HepG2 (cell line): ENCODE data around the gene OSBPL5. TPM values are rescaled to one million over a fixed set of nuclear protein-coding genes. Genes with fewer than 3 reads are reported as not detected.

Source experiments
- ATAC-seq: fragments of 200-7000 bp; cut with Tn5 transposase; 3 replicates; pipeline ENCODE4 v1.9.1; 2020; ENCODE audit warnings: mild to moderate bottlenecking, moderate library complexity
- BruUV-seq: library from RNA; stranded (reverse); fragments of 400-500 nt; replicated peaks from 2 replicates; lab custom pipeline; 2021; lab: Mats Ljungman, UMichigan
- CTCF ChIA-PET: fragments of 300-600 bp; formaldehyde crosslinking; extraction: SDS; loops from one replicate; lab custom pipeline; 2021; ENCODE audit warnings: low total read pairs, inconsistent platforms, low intra/inter-chr PET ratio; lab: Yijun Ruan, JAX
- POLR2A ChIA-PET: fragments of 350-600 bp; sonication (Branson Sonifier 250); formaldehyde crosslinking; loops from one replicate; lab custom pipeline; 2020; ENCODE audit warnings: antibody characterized with exemption, inconsistent platforms; lab: Yijun Ruan, JAX
- DNase-seq: peaks from one replicate; pipeline ENCODE4 v3.0.0-alpha.2; 2015; ENCODE audit warnings: low spot score
- FAIRE-seq: peaks from 3 replicates; lab custom pipeline; 2011; peaks lifted over from hg19 to GRCh38; lab: Jason Lieb, UNC
- H2AFZ ChIP-seq: one replicate; pipeline ENCODE4 v1.6.1; 2011; ENCODE audit warnings: low read length, inconsistent platforms
- H3K27ac ChIP-seq: fragments of 300-600 bp; 3 replicates; pipeline ENCODE4 v1.8.0; 2011; ENCODE audit warnings: mixed run types, mild to moderate bottlenecking, mixed read lengths, low read length, inconsistent platforms; ENCODE audit not compliant: insufficient read depth; ENCODE audit errors: extremely low read length
- H3K27me3 ChIP-seq, 2 experiments: fragments of 200-600 bp in 1 of 2; 2 replicates in 1 of 2; 3 replicates in 1 of 2; pipeline versions ENCODE4 v1.6.0 to v1.8.0; 2011; ENCODE audit warnings: low read length in 2 of 2, mild to moderate bottlenecking in 2 of 2, moderate library complexity in 2 of 2, inconsistent platforms in 1 of 2; ENCODE audit not compliant: insufficient read depth in 2 of 2, control insufficient read depth in 1 of 2
- H3K36me3 ChIP-seq, 2 experiments: fragments of 200-600 bp in 1 of 2; replicated peaks in 1 of 2; 2 replicates in 1 of 2; 3 replicates in 1 of 2; pipeline versions ENCODE4 v1.5.1 to v1.8.0; 2011; ENCODE audit warnings: low read length in 2 of 2, inconsistent platforms in 1 of 2; ENCODE audit not compliant: insufficient read depth in 2 of 2, control insufficient read depth in 1 of 2
- H3K4me1 ChIP-seq: 2 replicates; pipeline ENCODE4 v1.5.1; 2012; ENCODE audit warnings: low read length, inconsistent platforms; ENCODE audit not compliant: insufficient read depth
- H3K4me2 ChIP-seq: 2 replicates; pipeline ENCODE4 v1.6.0; 2011; ENCODE audit warnings: low read depth, low read length, inconsistent platforms
- H3K4me3 ChIP-seq, 3 experiments: fragments of 200-600 bp in 1 of 3; sonication (generic), shearing (Covaris generic) in 1 of 3; replicated peaks in 1 of 3; 2 replicates each; pipeline ENCODE4 v1.5.1; 2011 to 2016; ENCODE audit warnings: low read length in 3 of 3, inconsistent platforms in 2 of 3, low read depth in 2 of 3, mild to moderate bottlenecking in 2 of 3, control low read depth in 1 of 3, mixed read lengths in 1 of 3; ENCODE audit not compliant: insufficient read depth in 1 of 3
- H3K79me2 ChIP-seq: one replicate; pipeline ENCODE4 v1.6.1; 2011; ENCODE audit warnings: low read length, inconsistent platforms; ENCODE audit not compliant: insufficient read depth
- H3K9ac ChIP-seq: 2 replicates; pipeline ENCODE4 v1.6.0; 2011; ENCODE audit warnings: mild to moderate bottlenecking, low read depth, low read length, inconsistent platforms; ENCODE audit not compliant: insufficient read depth
- H3K9me3 ChIP-seq: 2 replicates; pipeline ENCODE4 v1.5.1; 2012; ENCODE audit warnings: mild to moderate bottlenecking, low read length
- H4K20me1 ChIP-seq: 2 replicates; pipeline ENCODE4 v1.6.0; 2011; ENCODE audit warnings: inconsistent platforms, mild to moderate bottlenecking, low read length, moderate library complexity; ENCODE audit not compliant: insufficient read depth
- NCOA2 ChIP-seq: sonication (generic); formaldehyde crosslinking; IDR thresholded peaks from 2 replicates; pipeline ENCODE4 v1.8.0; 2022; ENCODE audit warnings: inconsistent platforms
- ZNF570 ChIP-seq: sonication (generic); formaldehyde crosslinking; IDR thresholded peaks from 2 replicates; pipeline ENCODE4 v1.4.0; 2020; ENCODE audit warnings: mild to moderate bottlenecking, missing genetic modification reagents, borderline replicate concordance
- ZNF597 ChIP-seq: sonication (generic); formaldehyde crosslinking; IDR thresholded peaks from 2 replicates; pipeline ENCODE4 v1.5.0; 2020; ENCODE audit warnings: missing genetic modification reagents
- ZNF781 ChIP-seq: sonication (generic); formaldehyde crosslinking; IDR thresholded peaks from 2 replicates; pipeline ENCODE4 v1.5.1; 2020; ENCODE audit warnings: borderline replicate concordance, mild to moderate bottlenecking, missing genetic modification reagents; ENCODE audit errors: not compliant biosample characterization
- ZNF784 ChIP-seq: sonication (generic); formaldehyde crosslinking; IDR thresholded peaks from 2 replicates; pipeline ENCODE4 v1.5.1; 2020; ENCODE audit warnings: missing genetic modification reagents, mild to moderate bottlenecking, borderline replicate concordance
- WGBS: methylation state at CpG from one replicate; pipeline ENCODE4 v1.1.6; 2017; ENCODE audit warnings: low lambda C conversion rate; 5-methylcytosine and 5-hydroxymethylcytosine counted together
- in situ Hi-C: cut with HindIII; loops from 2 replicates; pipeline ENCODE4 v1.10.0; 2017; ENCODE audit warnings: low pct_unique_long_range_greater_than_20kb; ENCODE audit not compliant: extremely low pct_ligation_motif_present
- intact Hi-C: fragments of 100-400 bp; cut with micrococcal nuclease; formaldehyde crosslinking; loops from one replicate; pipeline ENCODE4 v1.10.0; 2022; ENCODE audit not compliant: unreplicated experiment
- polyA plus RNA-seq, 8 experiments: library from polyadenylated mRNA; depleted of rRNA in 3 of 8; stranded (reverse) in 7 of 8; unstranded in 1 of 8; fragments of >200 nt; fragmentation: Illumina TruSeq in 4 of 8; extraction: Trizol in 4 of 8; gene quantifications; 2 replicates each; pipeline versions ENCODE4 v1.2.1 to v1.2.3, GENCODE V29; 2011 to 2016; ENCODE audit warnings: low read depth in 4 of 8, missing spikeins in 1 of 8, mixed read lengths in 1 of 8; ENCODE audit not compliant: insufficient read depth in 1 of 8
- total RNA-seq, 5 experiments: library from RNA; depleted of rRNA; stranded (reverse); fragments of >200 nt; fragmentation: Illumina TruSeq; extraction: Trizol; gene quantifications; 2 replicates each; pipeline ENCODE4 v1.2.3, GENCODE V29; 2016; ENCODE audit warnings: low read depth in 1 of 5

Gene OSBPL5
- total and polyA plus RNA-seq, 2 of the 13 experiments (the other 11 are each of a cell fraction or from before 2014, with no cell fraction given): not detected

- no peak for TF ChIP-seq ZNF781 (CRISPR knock-in tag)
- TF ChIP-seq, all 625 proteins: peak for 2
These were observed 26.7 kb downstream of the OSBPL5 start (continued) for GRCh38 chr11:3138178-3139085.

- Histone ChIP-seq H2AFZ (no peak overlapping the region), H3K27ac (no peak overlapping the region), H3K4me2 (no peak overlapping the region), H3K4me1 (no peaks in the 10 kb centered on the region), H3K79me2 (no peaks in the 10 kb centered on the region), H3K9me3 (no peaks in the 10 kb centered on the region), H3K4me3 (no peak overlapping the region), H3K27me3 (peaks cover 7 to 61% of the 10 kb centered on the region in 2 experiments), H3K36me3 (no peaks in the 10 kb centered on the region), H4K20me1 (peaks cover 2% of the 10 kb centered on the region; the same call in 1 of the 2 replicates), H3K9ac (no peak overlapping the region)
- intact Hi-C loops: no loop called here
- FAIRE-seq (no peak), DNase-seq (no peak), ATAC-seq (no peak)
- in situ Hi-C loops: no loop called here
- WGBS: 80% methylated on average over 1 of the region's 17 CpGs
- ChIA-PET POLR2A (no interaction called here), CTCF (no interaction called here)
- TF ChIP-seq ZNF597 (CRISPR knock-in tag) (no peak), ZNF570 (CRISPR knock-in tag) (no peak), ZNF784 (CRISPR knock-in tag) (no peak), NCOA2 (CRISPR knock-in tag) (no peak)
- no TSS peak for BruUV-seq
These were observed 27.5 kb downstream of the OSBPL5 start for GRCh38 chr11:3137486-3138177.
